Right lobe of liver (tissue), 4 donors: ENCODE data around the gene ADAMTS2.

Source experiments
- CTCF ChIP-seq, 4 donors: fragments of 200-600 bp in 3 of 4; fragments of 450-650 bp in 1 of 4; IDR thresholded peaks; one replicate each; pipeline versions ENCODE4 v1.5.1 to v1.8.0; 2016 to 2022; ENCODE audit warnings: antibody characterized with exemption in 4 of 4, mild to moderate bottlenecking in 2 of 4
- POLR2A ChIP-seq: fragments of 450-650 bp; IDR thresholded peaks from one replicate; pipeline ENCODE4 v1.6.1; 2017; ENCODE audit warnings: antibody characterized with exemption, mild to moderate bottlenecking
- donor health status: DM: no; HTN: no; CAD: no.
- donor health status: DM: no; HTN: no; CAD: no.
- donor health status: DM: no; HTN: yes; CAD: no.

DNA sequence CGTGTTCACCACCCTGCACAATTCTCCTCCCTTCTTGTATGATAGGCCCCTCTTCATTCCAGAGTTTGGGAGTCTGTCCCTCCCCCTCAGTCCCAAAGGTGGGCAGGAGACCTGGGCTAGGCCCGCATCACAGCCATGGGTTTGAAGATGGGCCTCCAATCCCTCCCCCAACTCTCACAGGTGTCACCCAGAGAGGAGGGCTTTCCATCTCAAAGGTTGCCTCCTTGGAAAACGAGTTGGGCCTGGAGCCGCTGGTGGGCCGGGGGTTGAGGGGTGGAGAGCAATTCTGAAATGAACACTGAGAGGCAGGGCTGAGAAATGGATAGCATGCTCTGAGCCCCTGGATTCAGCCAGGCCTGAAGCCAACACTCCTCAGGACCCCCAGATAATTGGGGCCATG, 6.2 kb downstream of the ADAMTS2 start:
- TF ChIP-seq CTCF (IDR thresholded peaks at IDR 0.05) (no peak), POLR2A (no peak)
